GM12878 (cell line): Measurements from ENCODE around the gene REL. TPM values are rescaled to one million over a fixed set of nuclear protein-coding genes. Genes with fewer than 3 reads are reported as not detected.

ENCODE experiments used
- ATF2 ChIP-seq: IDR thresholded peaks from 2 replicates; pipeline ENCODE4 v1.6.1; 2012; ENCODE audit warnings: low read length, inconsistent platforms
- CBX5 ChIP-seq: sonication (generic); IDR thresholded peaks from 2 replicates; pipeline ENCODE4 v1.6.1; 2016; ENCODE audit warnings: low read depth, moderate library complexity, mild to moderate bottlenecking, inconsistent platforms
- CHD1 ChIP-seq: IDR thresholded peaks from 2 replicates; pipeline ENCODE4 v1.6.1; 2012; ENCODE audit warnings: low read depth, low read length, improper control_type of control experiment
- ELK1 ChIP-seq: IDR thresholded peaks from 2 replicates; pipeline ENCODE4 v1.6.1; 2012; ENCODE audit warnings: low read depth, low read length, improper control_type of control experiment
- FOS ChIP-seq: IDR thresholded peaks from 3 replicates; pipeline ENCODE4 v1.6.1; 2011; ENCODE audit warnings: borderline replicate concordance; ENCODE audit not compliant: insufficient read length; ENCODE audit errors: extremely low read depth
- GABPA ChIP-seq: IDR thresholded peaks from 2 replicates; pipeline ENCODE4 v1.6.1; 2014; ENCODE audit warnings: antibody characterized with exemption, low read depth, mild to moderate bottlenecking, inconsistent platforms
- HCFC1 ChIP-seq: fragments of 150-350 bp; IDR thresholded peaks from 2 replicates; pipeline ENCODE4 v1.6.1; 2014; ENCODE audit warnings: low read length
- IKZF1 ChIP-seq: fragments of 450-650 bp; conservative IDR thresholded peaks from 2 replicates; pipeline ENCODE4 v1.6.1; 2017; ENCODE audit warnings: antibody characterized with exemption, mild to moderate bottlenecking
- IRF5 ChIP-seq: fragments of 450-650 bp; IDR thresholded peaks from 2 replicates; pipeline ENCODE4 v1.6.1; 2017; ENCODE audit warnings: borderline replicate concordance
- LARP7 ChIP-seq: fragments of 450-650 bp; IDR thresholded peaks from 2 replicates; pipeline ENCODE4 v1.6.1; 2017; ENCODE audit warnings: mild to moderate bottlenecking
- MAX ChIP-seq: IDR thresholded peaks from 2 replicates; pipeline ENCODE4 v1.6.1; 2012; ENCODE audit warnings: low read depth, low read length, improper control_type of control experiment
- MTA3 ChIP-seq: IDR thresholded peaks from 2 replicates; pipeline ENCODE4 v1.6.1; 2012; ENCODE audit warnings: low read length, inconsistent platforms, borderline replicate concordance
- MXI1 ChIP-seq: fragments of 150-350 bp; IDR thresholded peaks from 2 replicates; pipeline ENCODE4 v1.6.1; 2011; ENCODE audit warnings: low read depth, mild to moderate bottlenecking, inconsistent platforms, low read length, improper control_type of control experiment
- NFYA ChIP-seq: IDR thresholded peaks from 2 replicates; pipeline ENCODE4 v1.6.1; 2011; ENCODE audit warnings: low read depth, mild to moderate bottlenecking, low read length, improper control_type of control experiment, borderline replicate concordance
- NR2C2 ChIP-seq: IDR thresholded peaks from 2 replicates; pipeline ENCODE4 v1.6.1; 2011; ENCODE audit warnings: borderline replicate concordance, low read depth; ENCODE audit not compliant: control insufficient read depth, insufficient read length
- NRF1 ChIP-seq: conservative IDR thresholded peaks from 2 replicates; pipeline ENCODE4 v1.6.1; 2011; ENCODE audit warnings: mild to moderate bottlenecking, low read depth, low read length, improper control_type of control experiment
- POLR2AphosphoS2 ChIP-seq: IDR thresholded peaks from 2 replicates; pipeline ENCODE4 v1.6.1; 2011; ENCODE audit warnings: low read depth, mild to moderate bottlenecking, low read length, improper control_type of control experiment, moderate library complexity
- RBBP5 ChIP-seq: fragments of 200-600 bp; sonication (generic); conservative IDR thresholded peaks from 2 replicates; pipeline ENCODE4 v1.6.1; 2016
- RFX5 ChIP-seq: IDR thresholded peaks from 2 replicates; pipeline ENCODE4 v1.6.1; 2011; ENCODE audit warnings: low read depth, low read length, improper control_type of control experiment
- SIN3A ChIP-seq: IDR thresholded peaks from 2 replicates; pipeline ENCODE4 v1.6.1; 2012; ENCODE audit warnings: low read depth, low read length, improper control_type of control experiment
- SMC3 ChIP-seq: IDR thresholded peaks from 2 replicates; pipeline ENCODE4 v1.6.1; 2011; ENCODE audit warnings: low read length, improper control_type of control experiment, borderline replicate concordance
- SRF ChIP-seq, 2 experiments: IDR thresholded peaks; 2 replicates each; pipeline ENCODE4 v1.6.1; 2011; ENCODE audit warnings: low read depth in 2 of 2, low read length in 2 of 2, mild to moderate bottlenecking in 1 of 2, moderate library complexity in 1 of 2
- TAF1 ChIP-seq: IDR thresholded peaks from 2 replicates; pipeline ENCODE4 v1.6.1; 2011; ENCODE audit warnings: mild to moderate bottlenecking, low read depth, low read length, borderline replicate concordance
- YY1 ChIP-seq: IDR thresholded peaks from 2 replicates; pipeline ENCODE4 v1.6.1; 2011; ENCODE audit warnings: low read depth, mild to moderate bottlenecking, low read length
- ZBTB40 ChIP-seq: fragments of 450-650 bp; IDR thresholded peaks from 2 replicates; pipeline ENCODE4 v1.6.1; 2016; ENCODE audit warnings: mild to moderate bottlenecking, moderate library complexity, borderline replicate concordance
- polyA plus RNA-seq, 11 experiments: library from polyadenylated mRNA; depleted of rRNA in 4 of 11; unstranded in 6 of 11; stranded (reverse) in 5 of 11; fragments of >200 nt; fragmentation: Nextera tagmentation in 4 of 11; fragmentation: Illumina TruSeq in 1 of 11; extraction: Ambion mirVana in 4 of 11; extraction: Trizol in 1 of 11; gene quantifications; 1 replicate in 1 of 11; 2 replicates in 10 of 11; pipeline versions ENCODE4 v1.2.1 to v1.2.3, GENCODE V29; 2011 to 2016; ENCODE audit warnings: inconsistent platforms in 2 of 11, missing spikeins in 2 of 11, low read depth in 1 of 11
- total RNA-seq, 4 experiments: library from RNA; depleted of rRNA in 3 of 4; stranded (reverse); fragments of >200 nt in 3 of 4; fragmentation: Illumina TruSeq in 1 of 4; extraction: Trizol in 1 of 4; gene quantifications; 2 replicates each; pipeline versions ENCODE4 v1.2.1 to v1.2.3, GENCODE V29; 2013 to 2021

REL gene
- total and polyA plus RNA-seq, 10 of the 15 experiments (the other 5 are each of a cell fraction or from before 2014, with no cell fraction given), result 6.3 to 52.4 (median 26.6) TPM

GRCh38 chr2:60840880-60841279 lies 40.5 kb upstream of the REL start (continued):
- TF ChIP-seq ZBTB40 (no peak), MTA3 (peak; percentile 97), IRF5 (no peak), SMC3 (no peak), GABPA (peak; percentile 58; the same call in 1 of the 2 replicates), MXI1 (no peak), NR2C2 (no peak), NRF1 (no peak), CHD1 (no peak), HCFC1 (no peak), NFYA (no peak), SRF (IDR thresholded peaks at IDR 0.05; ENCODE audit: low read depth in 2 of 2, low read length in 2 of 2) (no peak), LARP7 (no peak), IKZF1 (peak; percentile 90), FOS (no peak), YY1 (no peak), RBBP5 (no peak), ATF2 (peak; percentile 94), TAF1 (no peak), RFX5 (no peak), ELK1 (no peak), CBX5 (peak; percentile 83; the same call in 1 of the 2 replicates), POLR2AphosphoS2 (no peak), MAX (no peak), SIN3A (no peak)
